ENCODE results near the gene PPP1R3E. TPM values are rescaled to one million over a fixed set of nuclear protein-coding genes. Genes with fewer than 3 reads are reported as not detected.

PPP1R3E gene, protein sequence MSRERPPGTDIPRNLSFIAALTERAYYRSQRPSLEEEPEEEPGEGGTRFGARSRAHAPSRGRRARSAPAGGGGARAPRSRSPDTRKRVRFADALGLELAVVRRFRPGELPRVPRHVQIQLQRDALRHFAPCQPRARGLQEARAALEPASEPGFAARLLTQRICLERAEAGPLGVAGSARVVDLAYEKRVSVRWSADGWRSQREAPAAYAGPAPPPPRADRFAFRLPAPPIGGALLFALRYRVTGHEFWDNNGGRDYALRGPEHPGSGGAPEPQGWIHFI
- 3.9 and 5.0 TPM in 2 replicates for total RNA-seq

DNA sequence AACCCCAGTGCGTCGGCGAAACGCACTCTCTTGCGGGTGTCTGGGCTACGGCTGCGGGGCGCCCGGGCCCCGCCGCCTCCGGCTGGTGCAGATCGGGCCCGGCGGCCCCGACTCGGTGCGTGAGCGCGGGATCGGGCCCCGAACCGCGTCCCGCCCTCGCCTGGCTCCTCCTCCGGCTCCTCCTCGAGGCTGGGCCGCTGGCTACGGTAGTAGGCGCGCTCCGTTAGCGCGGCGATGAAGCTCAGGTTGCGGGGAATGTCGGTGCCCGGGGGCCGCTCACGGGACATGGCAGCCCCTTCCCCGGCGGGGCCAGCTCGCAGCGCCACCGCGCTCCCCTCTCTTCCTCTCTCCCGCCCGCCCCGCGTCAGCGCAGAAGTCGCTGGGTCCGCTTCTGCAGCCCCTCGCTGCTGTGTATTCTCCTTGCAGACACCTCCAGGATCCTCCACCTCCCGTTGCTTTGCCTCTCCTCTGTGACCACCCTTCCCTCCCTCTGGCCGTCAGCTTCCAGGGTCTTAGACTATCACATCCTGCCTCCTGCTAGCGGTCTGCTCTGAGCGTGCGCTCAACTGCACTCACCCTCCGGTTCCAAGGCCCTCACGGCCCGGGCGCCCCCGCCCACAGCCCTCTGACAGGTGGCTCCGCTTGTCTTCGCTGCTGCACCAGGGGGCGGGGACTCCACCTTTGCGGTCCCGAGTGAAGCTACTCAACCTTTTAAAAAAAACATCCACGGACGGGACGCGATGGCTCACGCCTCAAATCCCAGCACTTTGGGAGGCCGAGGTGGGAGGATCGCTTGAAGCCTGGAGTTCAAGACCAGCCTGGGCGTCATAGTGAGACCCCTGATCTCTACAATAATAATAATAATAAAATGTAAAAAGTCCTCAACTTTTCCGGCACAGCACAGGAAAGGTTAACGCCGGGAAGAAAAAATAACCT is at the start of gene PPP1R3E:
Gene PPP1R3E (minus strand): TSS at position 570 of the 936 bp plus-strand sequence. CDS start 283 bp downstream, at position 287.

DNA sequence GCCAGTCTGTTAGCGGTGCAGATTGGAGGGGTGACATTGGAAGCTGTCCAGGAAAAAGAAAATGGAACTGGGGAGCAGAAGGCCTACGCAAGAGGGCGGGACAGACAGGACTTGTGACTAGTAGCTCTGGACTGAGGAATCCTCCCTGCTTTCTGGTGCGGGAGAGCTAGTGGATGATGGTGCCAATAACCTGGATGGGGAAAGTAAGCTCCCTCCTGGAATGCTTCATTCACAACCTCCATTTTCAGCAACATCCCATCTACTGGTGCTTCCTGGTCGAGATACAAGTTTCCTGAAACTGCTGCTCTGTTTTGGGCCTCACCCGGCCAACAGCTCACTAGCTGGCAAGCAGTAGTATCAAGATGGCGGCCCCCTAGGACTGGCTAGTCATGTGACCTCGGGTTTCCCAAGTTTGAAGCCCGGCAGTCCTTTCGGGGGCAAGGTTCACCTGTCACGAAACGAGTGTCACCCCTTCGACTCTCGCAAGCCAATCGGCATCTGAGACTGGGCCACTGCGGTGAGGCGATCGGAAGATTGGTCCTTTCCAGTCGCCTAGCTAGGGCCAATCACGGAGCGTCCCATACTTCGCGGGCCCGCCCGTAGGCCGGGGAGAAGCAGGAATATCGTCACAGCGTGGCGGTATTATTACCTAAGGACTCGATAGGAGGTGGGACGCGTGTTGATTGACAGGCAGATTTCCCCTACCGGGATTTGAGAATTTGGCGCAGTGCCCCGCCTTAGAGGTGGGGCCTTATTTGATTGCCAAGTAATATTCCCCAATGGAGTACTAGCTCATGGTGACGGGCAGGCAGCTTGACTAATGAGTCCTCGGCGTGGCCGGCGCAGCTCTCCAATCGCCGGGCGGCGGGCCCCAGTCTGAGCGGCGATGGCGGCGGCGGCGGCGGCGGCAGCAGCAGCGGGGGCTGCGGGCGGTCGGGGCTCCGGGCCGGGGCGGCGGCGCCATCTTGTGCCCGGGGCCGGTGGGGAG is 18.2 kb upstream of the PPP1R3E start, which contains the start of gene PABPN1:
Gene PABPN1 (plus strand): TSS at position 874 of the 988 bp plus-strand sequence. CDS start 13 bp downstream, at position 887.

GRCh38 chr14:23306412-23307145 is 3.9 kb upstream of the PPP1R3E start, which contains the start of gene BCL2L2:
TSS of gene BCL2L2 (plus strand) at chr14:23306833. CDS start at chr14:23307768, 935 bp downstream.

DNA sequence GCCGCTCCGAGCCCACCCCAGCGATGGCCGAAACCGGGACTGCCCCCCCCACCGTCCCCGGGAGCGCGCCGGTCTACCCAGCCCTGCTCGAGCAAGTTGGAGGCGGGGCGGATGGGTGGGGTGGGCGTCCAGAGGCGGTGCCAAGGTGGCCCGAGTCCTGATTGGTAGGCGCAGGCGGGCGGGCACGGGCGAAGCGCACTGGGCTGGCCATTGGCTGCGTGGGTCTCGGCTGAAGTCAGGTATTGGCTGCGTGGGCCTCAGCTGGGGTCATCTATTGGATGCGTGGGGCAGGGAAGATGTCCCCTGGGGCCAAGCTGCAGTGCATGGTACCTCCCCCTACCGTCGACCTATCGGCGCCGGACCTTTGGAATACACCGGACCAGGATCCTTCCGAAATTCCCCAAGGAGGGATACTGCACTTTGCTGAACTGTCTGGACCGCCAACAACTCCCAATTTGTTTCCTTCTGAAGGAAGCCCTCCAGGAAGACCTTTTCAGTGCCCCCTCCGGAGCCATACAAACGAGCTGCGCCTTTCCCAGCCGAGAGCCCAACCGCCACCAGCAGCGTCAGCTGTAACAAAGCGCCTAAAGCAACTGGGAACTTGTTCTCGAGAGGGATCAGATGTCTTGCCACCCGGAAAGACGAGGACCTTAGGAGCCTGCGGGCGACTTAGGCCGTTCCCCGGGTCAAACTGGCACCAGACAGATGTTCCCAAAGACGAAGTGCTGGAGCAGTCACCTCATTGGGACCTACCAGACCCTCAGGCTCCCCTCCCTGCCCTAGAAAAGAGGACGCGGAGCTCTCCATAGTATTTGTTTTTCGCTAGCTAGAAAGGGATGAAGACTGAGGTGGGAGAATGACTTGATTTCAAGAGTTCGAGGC is 16.4 kb downstream of the PPP1R3E start, which contains the start of gene HOMEZ:
Gene HOMEZ (minus strand): TSS at position 113 of the 882 bp plus-strand sequence. CDS start 180 bp downstream, outside the sequence.

Other genes with a start within 250 kb of the PPP1R3E start
- gene CDH24, start 245.3 kb downstream of the PPP1R3E start, total RNA-seq: 5.0 and 5.1 TPM in 2 replicates
- gene ACIN1, start 207.7 kb downstream of the PPP1R3E start, total RNA-seq: 67.6 and 71.1 TPM in 2 replicates
- 58.3 and 60.9 TPM in 2 replicates for gene C14orf119, start 207.4 kb downstream of the PPP1R3E start, total RNA-seq
- 0.13 TPM in 1 of 2 replicates, not detected in the other for gene CIROP, start 197.9 kb downstream of the PPP1R3E start, total RNA-seq
- not detected in 2 replicates for gene CEBPE, start 183.6 kb downstream of the PPP1R3E start, total RNA-seq
- 8.0 and 8.6 TPM in 2 replicates for gene SLC7A8, start 119.2 kb downstream of the PPP1R3E start, total RNA-seq
- gene RNF212B, start 64.9 kb downstream of the PPP1R3E start, total RNA-seq: not detected in 2 replicates
- gene HOMEZ, start 16.7 kb downstream of the PPP1R3E start, total RNA-seq: 4.2 and 6.4 TPM in 2 replicates
- 31.4 and 31.5 TPM in 2 replicates for gene BCL2L2, start 4.0 kb upstream of the PPP1R3E start, total RNA-seq
- gene PABPN1, start 18.6 kb upstream of the PPP1R3E start, total RNA-seq: 59.7 and 77.2 TPM in 2 replicates
- gene SLC22A17, start 50.0 kb upstream of the PPP1R3E start, total RNA-seq: 31.1 and 46.3 TPM in 2 replicates
- 4.7 and 15.0 TPM in 2 replicates for gene EFS, start 62.3 kb upstream of the PPP1R3E start, total RNA-seq
- gene IL25, start 70.0 kb upstream of the PPP1R3E start, total RNA-seq: not detected in 2 replicates
- 0.17 and 0.65 TPM in 2 replicates for gene CMTM5, start 74.2 kb upstream of the PPP1R3E start, total RNA-seq
- not detected in 2 replicates for gene MYH6, start 105.4 kb upstream of the PPP1R3E start, total RNA-seq
- gene MYH7, start 132.8 kb upstream of the PPP1R3E start, total RNA-seq: not detected in 2 replicates
- gene NGDN, start 166.8 kb upstream of the PPP1R3E start, total RNA-seq: 28.5 and 31.1 TPM in 2 replicates
- 0.52 and 0.83 TPM in 2 replicates for gene ZFHX2, start 248.9 kb upstream of the PPP1R3E start, total RNA-seq

Data from smooth muscle cell of the pulmonary artery (primary cell).